Measurements from ENCODE around the gene TRRAP. TPM values are rescaled to one million over a fixed set of nuclear protein-coding genes. Genes with fewer than 3 reads are reported as not detected.

TRRAP gene
- 18.7 and 20.3 TPM in 2 replicates for total RNA-seq

DNA sequence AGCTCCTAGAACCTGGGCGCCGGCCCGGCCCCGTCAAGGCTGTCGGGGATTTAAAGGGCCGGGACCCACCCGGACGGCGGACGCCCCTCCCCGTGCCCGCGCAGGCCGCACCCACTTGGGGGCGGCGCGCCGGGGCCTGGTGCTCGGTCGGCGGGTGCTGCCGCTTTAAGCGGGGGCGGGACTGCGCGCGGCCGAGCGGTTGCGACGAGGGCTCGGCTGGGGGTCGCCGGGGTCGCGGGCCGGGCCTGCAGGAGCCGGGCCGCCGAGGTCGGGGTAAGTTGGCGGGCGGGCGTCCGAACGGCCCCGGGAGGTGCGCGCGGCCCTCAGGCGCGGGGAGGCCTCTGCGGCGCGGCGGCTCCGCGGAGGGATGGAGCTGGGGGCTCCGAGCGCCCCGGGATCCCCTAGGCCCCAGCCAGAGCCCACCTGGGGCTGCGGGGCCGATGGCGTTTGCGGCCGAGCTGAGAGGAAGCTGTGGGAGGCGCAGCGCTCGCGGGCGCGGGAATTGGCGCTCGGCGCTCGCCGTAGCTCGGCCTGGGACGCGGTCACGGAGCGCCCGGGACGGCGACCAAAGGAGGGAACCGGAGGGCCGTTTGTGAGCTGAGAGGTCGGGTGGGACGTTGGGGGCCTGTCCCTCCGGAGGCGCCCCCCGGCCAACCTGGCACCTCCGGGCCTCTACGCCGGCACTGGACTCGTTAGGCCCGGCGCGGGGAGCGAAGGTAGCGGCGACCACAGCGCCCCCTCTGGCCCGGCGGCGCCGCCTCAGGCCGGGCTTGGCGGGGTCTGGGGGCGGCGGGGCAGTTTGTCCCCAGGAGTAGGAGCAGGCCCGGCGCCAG, at the start of gene TRRAP:
TRRAP (plus strand) TSS at position 168 of the 833 bp plus-strand sequence. CDS start 2,619 bp downstream, outside the sequence.
- peak within 1 kb of the TSS; percentile 96 for H3K4me3 ChIP-seq (ENCODE audit: low read depth, low read length)
- TF ChIP-seq, protein P1, sequence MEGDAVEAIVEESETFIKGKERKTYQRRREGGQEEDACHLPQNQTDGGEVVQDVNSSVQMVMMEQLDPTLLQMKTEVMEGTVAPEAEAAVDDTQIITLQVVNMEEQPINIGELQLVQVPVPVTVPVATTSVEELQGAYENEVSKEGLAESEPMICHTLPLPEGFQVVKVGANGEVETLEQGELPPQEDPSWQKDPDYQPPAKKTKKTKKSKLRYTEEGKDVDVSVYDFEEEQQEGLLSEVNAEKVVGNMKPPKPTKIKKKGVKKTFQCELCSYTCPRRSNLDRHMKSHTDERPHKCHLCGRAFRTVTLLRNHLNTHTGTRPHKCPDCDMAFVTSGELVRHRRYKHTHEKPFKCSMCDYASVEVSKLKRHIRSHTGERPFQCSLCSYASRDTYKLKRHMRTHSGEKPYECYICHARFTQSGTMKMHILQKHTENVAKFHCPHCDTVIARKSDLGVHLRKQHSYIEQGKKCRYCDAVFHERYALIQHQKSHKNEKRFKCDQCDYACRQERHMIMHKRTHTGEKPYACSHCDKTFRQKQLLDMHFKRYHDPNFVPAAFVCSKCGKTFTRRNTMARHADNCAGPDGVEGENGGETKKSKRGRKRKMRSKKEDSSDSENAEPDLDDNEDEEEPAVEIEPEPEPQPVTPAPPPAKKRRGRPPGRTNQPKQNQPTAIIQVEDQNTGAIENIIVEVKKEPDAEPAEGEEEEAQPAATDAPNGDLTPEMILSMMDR (IDR thresholded peaks at IDR 0.05; ENCODE audit: insufficient read depth, low read depth, low read length), result peak; percentile 67
- peak; percentile 67 for DNase-seq (ENCODE audit: low read depth)

DNA sequence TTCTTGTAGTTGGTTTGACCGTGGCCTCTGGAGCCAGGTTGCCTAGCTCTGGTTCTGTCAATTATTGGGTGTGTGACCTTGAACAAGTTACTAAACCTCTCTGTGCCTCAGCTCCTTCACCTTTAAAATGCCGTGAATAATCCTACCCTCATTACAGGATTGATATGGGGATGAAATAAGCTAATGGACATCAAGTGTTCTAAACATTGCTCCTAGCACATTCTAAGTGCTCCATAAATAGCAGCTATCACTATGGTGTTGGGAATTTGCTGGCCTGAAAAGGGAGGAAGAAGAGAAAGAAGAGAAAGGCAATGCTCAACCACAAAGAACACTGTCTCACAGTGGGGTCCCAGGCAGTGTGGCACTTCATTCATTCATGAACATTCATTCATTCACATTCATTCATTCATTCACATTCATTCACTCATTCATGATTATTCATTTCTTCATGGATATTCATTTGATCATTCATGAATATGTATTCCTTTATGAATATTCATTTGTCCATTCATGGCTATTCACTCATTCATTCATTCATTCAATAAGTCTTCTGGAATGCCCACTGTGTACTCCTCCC, 47.3 kb upstream of the TRRAP start:
- TF ChIP-seq, protein P1 (IDR thresholded peaks at IDR 0.05; ENCODE audit: insufficient read depth, low read depth, low read length), result no peak
- no peak for DNase-seq (ENCODE audit: low read depth)

DNA sequence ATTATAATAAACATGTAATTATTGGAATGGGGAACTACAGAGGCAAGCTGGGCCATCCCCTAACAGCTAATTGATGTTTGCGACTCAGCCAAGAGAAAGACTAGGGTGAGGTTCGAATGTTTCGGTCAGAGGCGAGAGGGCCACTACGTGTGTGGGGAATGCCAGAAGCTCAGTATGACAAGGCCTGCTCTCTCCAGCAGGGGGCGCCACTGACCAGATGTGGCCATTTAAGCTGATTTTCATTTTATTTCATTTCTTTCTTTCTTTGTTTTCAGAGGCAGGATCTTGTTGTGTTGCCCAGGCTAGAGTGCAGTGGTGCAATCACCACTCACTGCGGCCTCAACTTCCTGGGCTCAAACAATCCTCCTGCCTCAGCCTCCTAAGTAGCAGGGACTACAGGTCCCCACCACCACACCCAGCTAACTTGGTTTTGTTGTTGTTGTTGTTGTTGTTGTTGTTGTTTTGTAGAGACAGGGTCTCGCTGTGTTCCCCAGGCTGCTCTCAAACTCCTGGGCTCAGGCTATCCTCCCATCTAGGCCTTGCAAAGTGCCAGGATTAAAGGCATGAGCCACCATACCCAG, 46.6 kb upstream of the TRRAP start:
- DNase-seq (ENCODE audit: low read depth), result peak; percentile 36
- H3K4me3 ChIP-seq (ENCODE audit: low read depth, low read length), result no peak overlapping the region

More for the DNA sequence above, 47.3 kb upstream of the TRRAP start:
- H3K4me3 ChIP-seq (ENCODE audit: low read depth, low read length), result no peak overlapping the region

DNA sequence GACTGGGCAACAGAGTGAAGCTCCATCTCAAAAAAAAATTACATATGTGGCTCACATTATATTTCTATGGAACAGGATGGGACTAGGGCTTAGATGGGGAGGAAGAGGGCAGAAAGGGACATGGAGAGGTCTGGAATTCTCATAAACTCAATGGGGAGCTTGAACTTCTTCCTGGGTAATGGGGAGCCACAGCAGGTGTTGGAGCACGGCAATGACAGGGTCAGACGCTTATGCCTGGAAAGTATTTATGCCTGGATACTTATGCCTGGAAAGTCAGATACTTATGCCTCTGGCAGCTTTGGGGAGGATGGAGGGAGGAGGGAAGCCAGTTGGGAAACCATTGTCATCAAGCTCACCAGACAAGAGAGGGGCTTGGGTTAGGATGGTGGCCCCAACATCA, 45.3 kb upstream of the TRRAP start:
- TF ChIP-seq, protein P1 (IDR thresholded peaks at IDR 0.05; ENCODE audit: insufficient read depth, low read depth, low read length), result no peak

More for the DNA sequence above, 46.6 kb upstream of the TRRAP start:
- TF ChIP-seq, protein P1 (IDR thresholded peaks at IDR 0.05; ENCODE audit: insufficient read depth, low read depth, low read length), result peak; percentile 60

DNA sequence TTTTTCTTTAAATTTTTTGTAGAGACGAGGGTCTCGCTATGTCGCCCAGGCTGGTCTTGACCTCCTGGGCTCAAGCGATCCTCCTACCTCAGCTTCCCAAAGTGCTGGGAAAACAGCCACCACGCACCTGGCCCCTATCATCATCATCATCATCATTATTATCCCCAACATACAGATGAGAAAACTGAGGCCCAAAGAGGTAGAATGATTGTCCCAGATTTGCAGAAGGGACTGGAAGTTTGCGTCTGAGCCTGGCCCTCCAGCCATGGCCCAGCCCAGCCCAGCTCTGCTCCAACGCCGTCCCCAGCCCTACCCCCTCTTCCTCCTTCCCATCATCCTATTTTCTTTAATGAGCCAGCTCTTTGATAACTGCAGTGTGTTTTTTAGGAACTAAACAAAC, 43.4 kb upstream of the TRRAP start:
- H3K4me3 ChIP-seq (ENCODE audit: low read depth, low read length), result no peak overlapping the region
- DNase-seq (ENCODE audit: low read depth), result no peak
- TF ChIP-seq, protein P1 (IDR thresholded peaks at IDR 0.05; ENCODE audit: insufficient read depth, low read depth, low read length), result no peak

More for the DNA sequence above, 45.3 kb upstream of the TRRAP start:
- H3K4me3 ChIP-seq (ENCODE audit: low read depth, low read length), result no peak overlapping the region
- no peak for DNase-seq (ENCODE audit: low read depth)

DNA sequence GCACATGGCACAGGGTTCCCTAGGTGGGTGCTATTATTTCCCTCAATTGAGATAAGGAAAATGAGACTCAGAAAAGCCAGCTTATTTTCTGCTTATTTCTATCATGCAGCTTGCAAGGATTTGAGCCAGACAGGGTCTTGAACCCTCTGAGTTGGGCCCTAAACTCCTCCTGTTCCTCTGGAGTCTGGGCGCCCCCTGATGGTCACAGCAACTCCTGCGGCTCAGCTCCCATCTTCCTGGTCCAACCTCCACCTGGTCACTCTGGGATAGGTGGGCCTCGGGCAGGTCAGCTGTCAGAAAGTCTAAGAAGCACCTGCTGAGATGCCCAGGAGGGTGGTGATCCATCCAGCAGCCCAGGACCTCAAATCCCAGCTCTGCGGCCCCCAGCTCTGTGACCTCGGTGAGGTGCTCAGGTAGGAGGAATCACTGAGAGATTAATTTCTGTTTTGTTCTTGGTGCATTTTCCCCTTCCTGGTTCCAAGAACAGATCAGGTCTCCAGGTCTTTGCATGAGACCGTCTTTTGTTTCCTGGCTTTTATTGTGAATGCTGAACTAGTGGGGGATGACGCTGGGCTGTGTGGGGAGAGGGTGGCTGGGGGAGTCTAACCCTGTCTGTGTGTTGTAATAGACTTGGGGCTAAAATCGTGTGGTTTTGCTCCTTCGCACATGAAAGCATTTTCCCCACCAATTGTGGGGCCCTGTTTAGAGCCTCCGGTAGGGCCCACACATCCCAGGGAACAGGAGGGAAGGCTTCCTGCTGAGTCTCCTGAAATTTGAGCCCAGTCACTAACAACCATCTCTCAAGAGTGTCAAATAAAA, 41.3 kb upstream of the TRRAP start:
- TF ChIP-seq, protein P1 (IDR thresholded peaks at IDR 0.05; ENCODE audit: insufficient read depth, low read depth, low read length), result peak; percentile 70
- DNase-seq (ENCODE audit: low read depth), result peak; percentile 19
- H3K4me3 ChIP-seq (ENCODE audit: low read depth, low read length), result no peak overlapping the region

All from fibroblast of villous mesenchyme (primary cell).